ENCODE data around the gene MCL1.

- TF ChIP-seq, protein P1, sequence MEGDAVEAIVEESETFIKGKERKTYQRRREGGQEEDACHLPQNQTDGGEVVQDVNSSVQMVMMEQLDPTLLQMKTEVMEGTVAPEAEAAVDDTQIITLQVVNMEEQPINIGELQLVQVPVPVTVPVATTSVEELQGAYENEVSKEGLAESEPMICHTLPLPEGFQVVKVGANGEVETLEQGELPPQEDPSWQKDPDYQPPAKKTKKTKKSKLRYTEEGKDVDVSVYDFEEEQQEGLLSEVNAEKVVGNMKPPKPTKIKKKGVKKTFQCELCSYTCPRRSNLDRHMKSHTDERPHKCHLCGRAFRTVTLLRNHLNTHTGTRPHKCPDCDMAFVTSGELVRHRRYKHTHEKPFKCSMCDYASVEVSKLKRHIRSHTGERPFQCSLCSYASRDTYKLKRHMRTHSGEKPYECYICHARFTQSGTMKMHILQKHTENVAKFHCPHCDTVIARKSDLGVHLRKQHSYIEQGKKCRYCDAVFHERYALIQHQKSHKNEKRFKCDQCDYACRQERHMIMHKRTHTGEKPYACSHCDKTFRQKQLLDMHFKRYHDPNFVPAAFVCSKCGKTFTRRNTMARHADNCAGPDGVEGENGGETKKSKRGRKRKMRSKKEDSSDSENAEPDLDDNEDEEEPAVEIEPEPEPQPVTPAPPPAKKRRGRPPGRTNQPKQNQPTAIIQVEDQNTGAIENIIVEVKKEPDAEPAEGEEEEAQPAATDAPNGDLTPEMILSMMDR (IDR thresholded peaks at IDR 0.05): no peak
- peak in 1 of 2 donors; percentile 23 for TF ChIP-seq POLR2A (IDR thresholded peaks at IDR 0.05)
These were observed 17.4 kb downstream of the MCL1 start for GRCh38 chr1:150561974-150562445.

Data from sigmoid colon (tissue), 3 donors.